RPMI8226 (cell line): ENCODE data around the gene CRADD.

Experiments used
- DNase-seq: peaks from one replicate; pipeline ENCODE4 v3.0.0-alpha.2; 2015

CRADD gene

DNA sequence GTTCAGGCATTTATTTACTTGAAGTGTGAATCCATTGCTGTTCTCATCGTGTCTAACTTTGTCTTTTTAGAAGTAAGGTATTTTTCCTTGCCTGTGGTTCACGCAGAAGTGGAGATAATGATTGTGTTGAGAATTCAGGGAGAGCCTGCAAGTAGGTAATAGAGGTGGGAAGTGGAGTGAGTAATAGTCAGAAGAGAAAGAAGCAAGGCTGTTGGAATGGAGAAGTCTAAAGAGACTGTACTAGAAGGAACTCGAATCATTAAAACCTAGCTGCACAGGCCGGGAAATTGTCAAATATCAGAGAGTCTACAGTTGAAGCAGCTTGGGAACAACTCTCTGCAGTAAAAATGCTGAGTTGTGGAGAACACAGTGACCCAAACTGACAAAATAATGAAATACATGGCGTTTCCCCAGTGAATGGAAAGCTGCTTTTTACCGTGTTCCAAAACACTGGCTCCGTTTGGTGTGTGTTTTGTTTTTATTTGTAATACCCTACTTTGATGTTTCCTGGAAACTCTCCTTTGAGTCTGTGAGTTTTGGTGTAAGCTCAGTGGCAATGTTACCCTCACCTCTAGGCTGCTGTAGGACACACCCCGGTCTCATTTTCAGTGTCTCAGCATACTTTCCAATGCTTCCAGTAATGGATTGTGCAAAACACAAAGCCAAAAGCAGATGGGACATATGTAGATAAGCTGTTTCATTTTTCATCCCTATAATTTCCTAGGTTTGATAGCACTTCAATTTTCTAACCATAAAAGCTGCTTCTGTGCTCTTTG, 146.6 kb downstream of the CRADD start:
- DNase-seq = no peak

DNA sequence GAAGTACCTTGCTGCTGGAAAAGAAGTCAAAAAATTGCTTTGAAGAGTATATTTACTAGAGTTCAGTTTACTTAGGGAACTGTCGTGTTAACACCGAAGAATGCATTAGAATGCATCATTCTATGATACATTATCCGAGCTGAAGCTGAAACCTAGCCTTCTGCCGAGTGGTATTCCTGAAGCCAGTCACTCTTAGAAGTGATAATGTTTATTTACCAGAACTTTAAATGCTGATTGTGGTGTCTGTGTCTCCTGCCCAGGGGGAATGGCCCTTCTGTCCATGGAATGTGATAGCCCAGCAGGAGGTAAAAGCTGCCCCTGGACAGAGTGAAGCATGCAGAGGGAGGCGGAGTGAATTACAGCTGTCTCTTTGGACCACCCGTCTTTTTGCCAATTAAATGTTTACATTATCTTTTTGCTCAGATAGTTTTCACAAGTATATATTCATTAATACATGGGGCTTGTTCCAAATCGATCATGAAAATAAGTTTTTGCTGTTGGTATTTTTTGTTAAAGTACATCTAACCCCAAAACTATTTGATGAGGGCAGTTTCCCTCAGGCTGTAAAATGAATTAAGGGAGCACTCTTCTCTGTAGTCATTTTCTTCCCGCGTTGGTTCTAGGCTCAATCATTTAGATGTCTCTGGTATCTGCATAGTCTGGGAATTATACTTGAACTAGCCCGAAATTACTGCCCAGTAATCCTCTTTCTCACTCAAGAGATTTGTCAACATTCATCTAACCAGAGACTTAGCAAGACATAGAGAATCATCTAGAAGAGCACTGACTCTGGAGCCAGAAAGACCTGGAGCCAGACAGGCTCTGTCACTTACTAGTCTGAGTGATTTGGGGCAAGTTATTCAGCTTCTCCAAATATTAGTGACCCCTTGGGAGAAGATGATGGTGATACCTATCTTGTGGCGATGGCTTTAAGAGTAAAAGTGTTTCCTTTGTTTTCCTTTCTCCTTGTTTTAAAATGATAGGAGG, 147.6 kb downstream of the CRADD start:
- no peak for DNase-seq

DNA sequence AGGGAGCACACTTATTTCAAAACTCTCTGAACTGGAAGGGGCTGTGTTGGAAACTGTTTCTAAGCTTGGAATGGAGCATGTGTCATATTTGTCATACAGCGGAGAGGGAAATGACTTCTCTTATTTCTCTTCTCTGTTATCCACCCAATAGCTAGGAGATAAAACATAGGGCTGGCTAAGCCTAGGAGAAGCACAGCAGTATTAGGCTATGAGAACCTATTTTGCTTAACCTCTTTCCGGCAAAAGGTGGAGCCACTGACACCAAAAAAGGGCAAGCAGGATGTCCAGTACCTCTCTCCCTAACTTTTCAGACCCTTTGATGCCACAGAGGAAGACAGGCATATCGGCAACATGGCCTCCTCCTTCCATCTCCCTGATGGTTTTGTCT, 148.3 kb downstream of the CRADD start:
- no peak for DNase-seq

DNA sequence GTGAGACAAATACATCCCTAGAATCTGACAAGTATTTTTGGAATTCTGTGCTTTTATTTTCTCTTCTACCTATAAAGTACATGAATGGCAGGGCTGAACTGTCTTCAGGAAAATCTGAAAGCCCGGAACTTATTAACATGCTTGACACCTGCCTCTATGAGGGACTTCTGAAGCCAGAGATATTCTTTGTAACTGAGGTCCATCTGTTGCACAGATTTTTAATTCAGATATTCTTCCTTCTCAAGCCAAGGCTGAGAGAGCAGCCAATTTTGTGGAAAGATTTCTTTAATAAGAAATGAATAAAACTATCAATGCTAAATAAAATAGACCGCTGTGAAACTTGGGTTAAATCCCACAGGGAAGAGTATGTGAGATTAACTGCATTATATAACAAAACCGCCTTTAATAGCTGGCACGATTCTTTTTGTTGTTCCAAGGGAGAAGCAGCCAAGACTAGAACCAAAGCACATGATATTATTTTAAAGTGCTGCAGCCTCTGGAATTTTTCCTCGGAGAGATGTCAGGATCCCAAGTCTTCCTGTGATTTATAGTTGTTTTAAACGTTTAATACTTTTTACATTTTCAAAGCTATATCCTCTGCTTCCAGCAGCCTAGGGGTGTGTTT, 148.9 kb downstream of the CRADD start:
- no peak for DNase-seq

DNA sequence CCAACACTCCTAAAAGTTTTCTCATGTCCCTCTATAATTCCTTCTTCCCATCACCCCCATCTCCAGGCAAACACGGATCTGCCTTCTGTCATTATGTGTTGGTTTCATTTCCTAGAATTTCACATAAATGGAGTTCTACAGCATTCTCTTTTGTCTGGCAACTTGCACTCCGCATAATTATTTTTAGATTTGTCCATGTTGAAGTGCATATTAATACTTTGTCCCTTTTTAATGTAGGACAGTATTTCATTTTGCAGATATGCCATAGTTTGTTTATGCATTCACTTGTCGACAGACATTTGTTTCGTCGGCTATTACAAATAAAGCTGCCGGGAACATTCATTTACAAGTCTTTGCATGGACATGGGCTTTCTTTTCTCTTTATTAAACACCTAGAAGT, 150.0 kb downstream of the CRADD start:
- no peak for DNase-seq

DNA sequence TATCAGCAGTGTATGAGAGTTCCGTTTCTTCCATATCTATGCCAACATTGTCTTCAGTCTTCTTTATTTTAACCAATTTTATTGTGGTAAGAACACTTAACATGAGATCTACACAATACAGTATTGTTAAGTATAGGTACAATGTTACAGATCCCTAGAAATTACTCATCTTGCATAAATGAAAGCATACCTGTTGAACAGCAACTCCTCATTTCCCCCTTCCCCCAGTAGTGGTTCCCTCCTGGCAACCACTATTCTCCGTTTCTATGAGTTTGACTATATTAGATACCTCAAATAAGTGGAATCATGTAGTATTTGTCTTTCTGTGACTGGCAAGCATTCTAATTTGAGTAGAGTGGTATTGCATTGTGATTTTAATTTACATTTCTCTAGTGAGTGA, 150.5 kb downstream of the CRADD start:
- DNase-seq = no peak

DNA sequence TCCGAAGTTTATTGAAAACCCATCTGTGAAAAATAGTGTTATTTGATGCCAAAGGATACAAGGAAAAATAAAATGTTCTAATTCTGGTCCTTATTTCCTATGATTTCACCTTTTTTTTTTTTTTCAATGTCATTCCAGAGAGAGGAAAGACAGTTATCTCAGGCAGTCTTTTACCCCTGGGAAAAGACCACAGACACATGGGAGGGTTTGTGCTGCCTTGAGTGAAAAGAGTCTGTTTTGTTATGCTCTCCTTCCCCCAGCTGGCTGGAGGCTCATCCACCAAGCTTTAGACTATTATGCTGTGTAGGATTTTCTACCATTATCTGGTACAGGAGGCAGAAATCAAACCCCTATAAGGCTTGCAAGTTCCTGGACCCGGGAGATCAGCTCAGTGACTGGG, 151.8 kb downstream of the CRADD start:
- no peak for DNase-seq

DNA sequence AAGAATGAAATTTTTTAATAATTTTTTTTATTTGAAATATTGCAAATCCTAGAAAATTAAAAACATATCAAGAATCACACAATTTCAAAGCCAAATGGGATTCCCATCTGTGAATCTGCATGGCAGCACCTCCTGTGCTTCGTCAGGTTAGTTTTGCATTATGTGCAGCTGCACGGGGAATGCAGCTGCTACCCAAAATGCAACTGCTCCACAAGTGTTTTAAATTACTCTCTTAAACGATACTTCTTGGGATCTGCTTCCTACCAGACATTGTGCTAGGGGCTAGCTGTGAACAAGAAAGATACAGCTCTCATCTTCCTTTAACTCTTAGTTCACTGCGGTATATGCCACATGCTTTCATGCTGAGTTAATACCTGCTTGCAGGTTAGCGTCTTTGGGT, 154.2 kb downstream of the CRADD start:
- no peak for DNase-seq

DNA sequence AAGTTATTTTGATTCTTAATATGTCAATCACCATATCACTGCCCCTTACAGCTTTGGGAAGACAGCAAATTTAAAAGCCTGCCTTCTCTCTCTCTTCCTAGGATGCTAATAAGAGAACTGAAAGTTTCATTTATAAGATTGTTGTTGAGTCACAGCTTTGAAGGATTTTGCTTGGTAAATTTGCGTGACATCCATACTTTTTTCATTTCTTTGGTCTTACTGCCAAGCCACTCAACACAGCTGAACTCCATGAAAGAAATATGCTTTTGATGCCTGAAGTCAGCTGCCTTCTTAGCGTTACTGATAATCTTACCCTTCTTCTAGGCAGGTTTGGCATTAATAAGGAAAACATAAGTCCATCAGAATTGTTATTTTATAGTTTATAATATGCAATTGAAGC, 155.0 kb downstream of the CRADD start:
- no peak for DNase-seq

DNA sequence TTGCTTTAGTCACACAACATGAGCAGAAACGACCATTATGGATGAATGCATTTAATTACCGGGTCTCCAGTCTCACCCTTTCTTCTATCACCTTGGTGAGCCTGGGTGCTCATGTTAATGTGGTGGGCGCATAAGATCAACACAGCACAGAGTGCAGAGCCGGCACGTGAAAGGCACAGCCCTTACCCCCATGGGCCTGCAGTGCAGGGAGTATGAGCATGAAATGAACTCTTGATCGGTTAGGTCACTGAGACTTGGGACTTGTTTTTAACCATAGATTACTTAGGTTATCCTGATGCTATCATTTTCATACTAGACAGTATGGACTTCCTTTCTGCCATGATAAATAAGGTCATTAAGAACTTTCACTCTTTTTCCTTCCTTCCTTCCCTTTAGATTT, 156.8 kb downstream of the CRADD start:
- DNase-seq = no peak

DNA sequence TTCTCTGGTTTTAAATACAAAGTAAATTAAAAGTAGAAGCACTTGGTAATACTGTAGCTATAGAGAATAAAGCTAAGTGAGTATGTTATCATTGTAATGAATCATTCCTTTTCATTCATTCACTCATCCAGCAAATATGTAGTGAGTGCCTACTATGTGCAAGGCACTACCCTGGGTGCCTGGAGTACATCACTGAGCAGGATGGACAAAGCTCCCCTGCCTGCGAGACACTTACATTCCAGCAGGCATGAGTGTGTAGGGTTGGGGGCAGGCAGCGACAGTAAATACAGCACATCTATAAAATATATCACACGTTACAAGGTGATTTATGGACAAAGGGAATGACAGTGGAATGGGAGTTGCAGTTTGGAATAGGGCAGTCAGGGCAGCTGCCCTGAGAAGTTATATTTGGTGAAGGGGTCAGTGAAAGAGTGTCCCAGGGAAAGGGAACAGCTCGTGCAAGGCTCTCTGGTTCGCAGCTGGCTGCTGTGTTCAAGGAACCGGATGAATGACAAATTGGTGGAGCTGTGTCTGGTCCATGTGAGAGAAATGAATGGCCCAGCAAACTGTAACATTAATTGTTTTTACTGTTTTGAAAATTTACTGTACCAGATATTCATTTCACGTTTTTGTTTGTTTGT, 159.6 kb downstream of the CRADD start:
- no peak for DNase-seq

DNA sequence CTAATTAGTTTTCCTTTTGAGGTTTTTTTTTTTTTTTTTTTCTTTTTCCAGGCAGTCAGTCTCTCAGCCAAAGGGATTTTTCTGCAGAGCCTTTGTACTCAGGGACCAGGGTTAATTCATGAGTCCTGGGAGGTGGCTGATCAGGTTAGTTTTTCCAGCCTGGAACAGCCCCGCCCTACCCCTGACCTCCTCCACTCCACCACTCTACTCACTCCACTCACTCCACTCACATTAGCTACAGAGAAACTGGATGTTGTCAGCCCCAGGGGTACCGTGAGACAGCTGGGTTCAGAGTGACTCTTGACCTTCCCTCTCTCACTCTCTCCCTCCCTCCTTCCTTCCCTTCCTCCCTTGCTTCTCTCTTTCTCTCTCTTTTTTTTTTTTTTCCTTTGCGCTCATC, 161.0 kb downstream of the CRADD start:
- no peak for DNase-seq

DNA sequence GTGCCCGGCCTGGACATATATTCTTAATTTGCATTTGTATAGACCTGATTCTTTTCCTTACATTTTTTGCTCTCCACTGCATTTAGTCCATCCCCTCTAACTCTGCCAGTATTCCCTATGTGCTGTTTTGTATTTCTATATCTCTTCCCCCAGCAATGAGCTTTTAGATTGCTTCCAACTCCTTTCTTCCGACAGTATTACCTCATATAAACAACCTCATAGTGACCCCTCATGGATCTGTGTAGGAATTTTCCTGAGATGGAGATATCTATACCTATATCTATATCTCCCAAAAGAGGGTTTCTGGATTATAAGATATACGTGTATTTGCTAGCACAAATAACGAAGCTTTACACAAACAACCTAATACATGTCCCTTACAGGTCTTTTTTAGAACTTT, 161.9 kb downstream of the CRADD start:
- DNase-seq = no peak

DNA sequence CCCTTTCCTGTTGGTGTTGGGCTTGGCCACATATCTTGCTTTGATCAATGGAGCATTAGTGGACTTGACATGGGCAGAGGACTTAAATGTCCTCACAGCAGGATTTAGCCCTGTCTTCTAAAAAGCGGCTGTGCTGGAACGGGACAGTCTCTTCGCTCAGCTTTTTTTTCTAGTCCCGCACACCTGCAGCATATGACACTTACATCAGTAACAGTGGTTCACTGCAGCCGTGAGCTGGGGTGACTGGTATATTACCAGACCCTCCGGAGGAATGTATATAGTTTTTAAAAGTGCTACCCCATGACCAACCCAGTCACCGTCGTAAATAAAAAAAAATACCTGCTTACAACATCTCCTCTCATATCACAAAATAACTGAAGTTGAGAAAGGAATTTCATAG, 164.5 kb downstream of the CRADD start:
- no peak for DNase-seq

DNA sequence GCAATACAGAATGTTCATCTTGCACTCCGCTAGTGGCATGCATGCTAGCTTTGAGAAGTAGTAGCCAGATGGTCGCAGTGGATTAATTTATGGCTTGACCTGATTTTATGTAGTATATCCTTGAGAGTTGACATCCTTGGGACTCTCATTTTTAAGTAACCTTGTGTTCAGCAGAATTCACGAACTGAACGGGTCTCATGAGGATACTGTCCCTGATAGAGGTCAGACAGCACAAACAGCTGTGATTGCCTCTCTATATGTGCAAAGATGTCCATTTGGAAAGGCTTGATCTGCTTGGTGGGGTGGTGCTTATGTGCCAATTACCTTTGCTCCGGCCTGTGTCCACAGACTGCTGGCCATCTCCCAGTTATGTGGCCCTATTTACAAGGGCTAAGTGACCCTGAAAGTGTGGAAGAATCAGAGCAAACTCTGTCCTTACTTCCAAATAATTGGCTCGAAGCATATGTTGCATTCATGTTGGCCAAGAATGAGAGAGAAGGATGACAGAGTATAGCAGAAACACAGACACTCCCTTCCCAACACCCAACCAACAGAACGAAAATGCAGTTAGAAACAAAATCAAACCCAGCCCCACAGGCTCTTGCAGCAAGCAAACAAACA, 167.1 kb downstream of the CRADD start:
- DNase-seq = no peak

DNA sequence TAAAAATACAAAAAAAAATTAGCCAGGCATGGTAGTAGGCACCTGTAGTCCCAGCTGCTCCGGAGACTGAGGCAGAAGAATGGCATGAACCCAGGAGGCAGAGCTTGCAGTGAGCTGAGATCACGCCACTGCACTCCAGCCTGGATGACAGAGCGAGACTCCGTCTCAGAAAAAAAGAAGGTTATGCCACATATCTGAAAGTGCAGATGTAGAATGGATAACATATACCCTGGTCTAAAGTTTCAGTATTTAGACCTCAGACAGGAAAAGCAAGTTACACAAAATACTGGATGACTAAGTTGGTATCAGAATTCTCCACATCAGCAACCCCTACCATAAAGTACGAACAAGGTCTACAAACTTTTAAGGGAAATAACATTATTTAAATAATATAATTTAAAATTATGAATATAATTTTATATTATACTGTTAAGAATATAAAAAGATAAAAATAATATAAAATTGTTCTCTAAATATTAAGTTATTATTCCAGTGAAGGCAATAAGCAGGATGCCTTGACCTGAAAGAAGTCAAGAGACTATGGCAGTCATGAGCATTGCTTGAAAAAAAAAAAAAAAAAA, 169.9 kb downstream of the CRADD start:
- no peak for DNase-seq

DNA sequence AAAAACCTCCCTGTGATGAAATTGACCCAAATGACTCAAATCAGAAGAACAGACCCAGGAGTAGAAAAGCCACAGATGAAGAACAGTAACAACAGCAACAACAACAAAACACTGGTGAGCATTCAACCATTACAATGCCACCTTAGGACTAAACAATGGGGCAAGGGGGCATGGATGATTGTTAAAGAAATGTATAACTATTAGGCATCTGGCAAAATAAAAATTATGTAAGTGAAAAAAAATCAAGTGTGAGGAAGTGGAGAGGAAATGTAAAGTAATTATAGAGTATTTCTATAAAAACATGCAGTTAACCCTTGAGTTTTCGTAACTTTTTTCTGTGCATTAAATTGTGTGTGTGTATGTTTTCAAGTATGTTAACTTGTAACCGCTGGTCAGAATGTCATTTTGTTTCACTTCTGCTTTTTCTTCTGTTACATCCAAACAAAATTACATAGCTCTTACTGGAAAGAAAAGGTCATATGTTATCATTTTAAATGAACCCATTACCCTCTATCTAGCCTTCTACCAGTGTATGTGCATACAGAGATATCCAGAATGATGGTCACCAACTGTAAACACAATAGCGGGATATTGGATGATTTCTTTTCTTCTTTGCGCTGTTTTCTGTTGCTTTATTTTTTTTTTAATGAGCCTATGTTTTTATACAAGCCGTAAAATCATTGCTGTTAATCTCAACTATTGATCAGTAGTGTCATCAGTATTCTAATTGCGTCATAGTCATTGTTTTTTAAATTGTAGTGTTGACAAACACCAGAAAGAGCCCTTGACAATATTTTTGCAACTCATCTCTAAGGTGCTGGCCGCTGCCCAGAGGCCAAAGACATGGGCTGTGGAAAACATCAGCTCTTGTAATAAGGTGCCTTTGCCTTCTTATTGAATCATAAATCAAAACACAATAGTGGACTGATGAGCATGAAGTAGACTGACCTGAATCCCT, 170.6 kb downstream of the CRADD start:
- peak; percentile 41 for DNase-seq

DNA sequence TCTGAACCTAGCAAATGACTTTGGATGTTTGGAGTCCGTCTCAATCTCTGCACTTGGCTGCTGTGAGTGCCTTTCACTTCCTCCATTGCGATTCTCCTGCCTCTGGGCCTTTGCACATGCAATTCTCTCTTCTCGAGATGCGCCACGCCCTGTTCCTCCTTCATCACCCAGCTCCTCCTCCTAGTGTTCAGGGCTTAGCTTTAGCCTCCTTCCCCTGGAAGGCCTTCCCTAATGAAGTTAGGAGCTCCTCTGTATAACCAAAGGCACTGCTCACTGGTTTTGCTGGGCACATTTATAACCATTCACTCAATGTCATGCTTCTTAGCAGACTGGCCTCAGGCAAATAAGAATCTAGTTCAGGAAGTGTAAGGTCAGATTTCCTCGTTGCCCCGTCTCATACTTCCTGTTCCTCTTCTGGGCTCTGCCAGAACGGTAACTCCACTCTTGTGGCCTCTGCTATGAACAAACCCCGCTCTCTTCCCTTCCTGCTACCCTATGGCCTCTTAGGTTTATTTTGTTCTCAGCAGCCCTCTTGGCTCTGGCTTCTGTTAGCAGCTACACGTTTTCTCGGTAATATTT, 171.4 kb downstream of the CRADD start:
- peak; percentile 9 for DNase-seq

DNA sequence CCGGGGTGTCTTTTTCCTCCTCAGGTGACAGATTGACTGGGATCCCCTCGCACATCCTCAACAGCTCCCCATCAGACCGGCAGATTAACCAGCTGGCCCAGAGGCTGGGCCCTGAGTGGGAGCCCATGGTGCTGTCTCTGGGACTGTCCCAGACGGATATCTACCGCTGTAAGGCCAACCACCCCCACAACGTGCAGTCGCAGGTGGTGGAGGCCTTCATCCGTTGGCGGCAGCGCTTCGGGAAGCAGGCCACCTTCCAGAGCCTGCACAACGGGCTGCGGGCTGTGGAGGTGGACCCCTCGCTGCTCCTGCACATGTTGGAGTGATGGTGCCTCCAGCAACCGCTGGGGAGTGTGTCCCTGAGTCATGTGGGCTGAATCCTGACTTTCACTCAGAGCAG, 172.8 kb downstream of the CRADD start:
- DNase-seq = no peak

DNA sequence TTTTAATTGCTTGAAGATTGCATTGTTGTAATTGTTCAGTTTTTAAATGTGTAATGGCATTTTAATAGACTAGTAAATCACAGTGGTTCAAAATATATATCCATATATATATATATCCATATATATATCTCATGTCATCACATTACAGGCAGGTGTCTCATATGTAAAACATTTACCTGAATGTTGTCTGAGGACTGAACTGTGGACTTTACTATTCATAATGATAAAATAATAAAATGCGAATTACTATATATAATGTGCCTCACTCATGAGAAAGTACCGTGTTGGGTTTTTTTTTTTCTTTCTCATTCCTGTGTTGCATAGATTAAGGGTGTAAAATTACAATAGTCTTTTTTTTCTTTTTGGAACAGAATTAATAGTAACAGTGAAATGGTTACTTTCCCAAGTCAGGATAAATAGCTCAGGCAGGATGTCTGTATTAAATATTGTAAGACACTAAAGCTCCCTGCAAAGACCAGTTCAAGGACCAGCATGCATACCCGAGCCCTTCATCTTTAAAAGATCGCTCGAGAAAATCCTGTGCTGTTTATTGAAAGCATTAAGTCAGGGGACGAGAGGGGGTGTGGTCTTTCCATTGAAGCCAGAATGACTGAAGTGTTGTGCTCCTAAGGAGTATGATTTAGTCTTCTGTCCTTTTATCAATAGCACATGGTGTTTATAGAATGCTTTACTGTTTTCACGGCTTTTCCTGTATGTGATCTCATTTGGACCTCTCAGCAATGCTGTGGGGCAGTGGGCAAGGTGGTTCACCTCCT, 173.5 kb downstream of the CRADD start:
- DNase-seq = no peak
